Measurements from ENCODE around the gene FCRL5. TPM values are rescaled to one million over a fixed set of nuclear protein-coding genes. Genes with fewer than 3 reads are reported as not detected.

FCRL5 gene
- total RNA-seq, 4 donors from 2014 or later, result 0.15 to 1.2 TPM; not detected in 2

DNA sequence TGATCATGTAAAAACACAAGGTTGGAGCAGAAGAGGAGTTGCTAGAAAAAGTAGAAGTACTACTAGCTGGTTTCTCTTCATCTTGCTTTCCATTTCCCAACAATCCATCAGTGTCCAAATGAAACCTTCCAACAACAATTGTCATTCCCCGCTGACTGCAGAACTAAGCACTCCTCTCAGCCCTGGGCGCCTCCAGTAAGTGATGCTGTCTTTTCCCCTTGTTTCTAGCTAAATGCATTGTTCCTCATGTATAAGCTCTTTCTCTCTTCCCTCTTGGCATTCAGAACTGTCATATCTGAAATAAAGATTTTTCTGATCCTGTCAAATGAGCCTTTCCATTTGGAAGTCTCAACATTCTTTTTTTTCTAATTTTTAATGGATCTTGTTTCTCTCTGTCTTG lies 68.7 kb downstream of the FCRL5 start:
- H3K27ac ChIP-seq, result no peak overlapping the region
- H3K4me3 ChIP-seq (replicated peaks in 1 of 3), result no peak overlapping the region
- H3K9me3 ChIP-seq, result no peaks in the 10 kb centered on the region
- intact Hi-C loops (cut with DNase I), result no loop called here
- no peaks in the 10 kb centered on the region for H3K36me3 ChIP-seq
- no peaks in the 10 kb centered on the region for H3K27me3 ChIP-seq
- WGBS, 2 donors, result 93 to 94% methylated on average over 2 of the region's 2 CpGs
- H3K4me1 ChIP-seq, result no peaks in the 10 kb centered on the region
- DNase-seq, result no peak
- TF ChIP-seq, protein P1, sequence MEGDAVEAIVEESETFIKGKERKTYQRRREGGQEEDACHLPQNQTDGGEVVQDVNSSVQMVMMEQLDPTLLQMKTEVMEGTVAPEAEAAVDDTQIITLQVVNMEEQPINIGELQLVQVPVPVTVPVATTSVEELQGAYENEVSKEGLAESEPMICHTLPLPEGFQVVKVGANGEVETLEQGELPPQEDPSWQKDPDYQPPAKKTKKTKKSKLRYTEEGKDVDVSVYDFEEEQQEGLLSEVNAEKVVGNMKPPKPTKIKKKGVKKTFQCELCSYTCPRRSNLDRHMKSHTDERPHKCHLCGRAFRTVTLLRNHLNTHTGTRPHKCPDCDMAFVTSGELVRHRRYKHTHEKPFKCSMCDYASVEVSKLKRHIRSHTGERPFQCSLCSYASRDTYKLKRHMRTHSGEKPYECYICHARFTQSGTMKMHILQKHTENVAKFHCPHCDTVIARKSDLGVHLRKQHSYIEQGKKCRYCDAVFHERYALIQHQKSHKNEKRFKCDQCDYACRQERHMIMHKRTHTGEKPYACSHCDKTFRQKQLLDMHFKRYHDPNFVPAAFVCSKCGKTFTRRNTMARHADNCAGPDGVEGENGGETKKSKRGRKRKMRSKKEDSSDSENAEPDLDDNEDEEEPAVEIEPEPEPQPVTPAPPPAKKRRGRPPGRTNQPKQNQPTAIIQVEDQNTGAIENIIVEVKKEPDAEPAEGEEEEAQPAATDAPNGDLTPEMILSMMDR (IDR thresholded peaks at IDR 0.05), result no peak
- TF ChIP-seq POLR2A (IDR thresholded peaks at IDR 0.05), result no peak

- H3K4me3 ChIP-seq (replicated peaks in 1 of 3), result no peak overlapping the region
- no peaks in the 10 kb centered on the region for H3K9me3 ChIP-seq
- H3K27me3 ChIP-seq, result no peaks in the 10 kb centered on the region
- no peak overlapping the region for H3K27ac ChIP-seq
- intact Hi-C loops (cut with DNase I), result no loop called here
- DNase-seq, result no peak
- H3K4me1 ChIP-seq, result no peaks in the 10 kb centered on the region
- WGBS, 2 donors, result 55 to 92% methylated on average over 2 of the region's 2 CpGs
- no peak for TF ChIP-seq POLR2A (IDR thresholded peaks at IDR 0.05)
- TF ChIP-seq, protein P1 (IDR thresholded peaks at IDR 0.05), result no peak
- no peaks in the 10 kb centered on the region for H3K36me3 ChIP-seq
These were observed 69.6 kb downstream of the FCRL5 start for GRCh38 chr1:157482717-157483116.

DNA sequence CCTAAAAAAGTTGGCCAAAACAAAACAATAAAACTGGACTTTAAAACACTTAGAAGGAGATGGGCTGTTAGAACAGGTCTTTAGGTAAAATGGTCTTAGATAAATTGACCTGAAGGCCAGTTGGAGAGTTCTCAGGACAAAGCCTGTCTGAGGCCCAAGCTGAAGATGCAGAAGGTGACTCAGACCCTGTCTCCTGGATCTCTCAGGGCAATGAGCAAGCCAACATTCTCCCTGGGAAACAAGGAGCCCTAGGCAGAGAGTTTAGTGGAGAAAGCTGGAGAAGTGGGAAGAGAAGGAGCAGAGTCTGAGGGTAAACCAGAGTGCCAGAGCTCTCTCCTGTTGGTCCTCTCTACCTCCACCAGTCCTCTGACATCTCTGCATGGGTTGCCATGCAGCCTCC lies 70.1 kb downstream of the FCRL5 start:
- no peaks in the 10 kb centered on the region for H3K9me3 ChIP-seq
- no peak overlapping the region for H3K4me3 ChIP-seq (replicated peaks in 1 of 3)
- H3K27me3 ChIP-seq, result no peaks in the 10 kb centered on the region
- no peak for TF ChIP-seq POLR2A (IDR thresholded peaks at IDR 0.05)
- TF ChIP-seq, protein P1 (IDR thresholded peaks at IDR 0.05), result no peak
- no peaks in the 10 kb centered on the region for H3K4me1 ChIP-seq
- no peak for DNase-seq
- intact Hi-C loops (cut with DNase I), result no loop called here
- H3K36me3 ChIP-seq, result no peaks in the 10 kb centered on the region
- no peak overlapping the region for H3K27ac ChIP-seq

DNA sequence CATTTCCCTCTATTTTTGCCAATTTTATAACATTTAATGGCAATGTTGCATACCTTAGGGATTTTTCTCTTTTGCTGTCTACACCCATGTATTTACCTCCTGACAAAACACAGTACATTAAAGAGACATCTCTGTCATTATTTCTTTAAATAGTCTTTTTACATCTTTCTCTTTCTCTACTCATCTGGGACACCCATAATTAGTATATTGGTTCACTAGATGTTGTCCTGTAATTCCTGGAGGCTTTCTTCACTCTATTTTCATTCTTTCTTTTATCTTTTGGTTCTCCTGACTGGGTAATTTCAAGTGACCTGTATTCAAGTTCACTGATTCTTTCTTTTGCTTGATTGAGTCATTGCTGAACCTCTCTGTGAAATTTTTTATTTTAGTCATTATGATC lies 74.3 kb downstream of the FCRL5 start:
- Histone ChIP-seq H3K4me1 (no peaks in the 10 kb centered on the region), H3K27me3 (no peaks in the 10 kb centered on the region), H3K9me3 (no peaks in the 10 kb centered on the region), H3K27ac (no peak overlapping the region), H3K4me3 (replicated peaks in 1 of 3) (no peak overlapping the region), H3K36me3 (no peaks in the 10 kb centered on the region)
- DNase-seq, result no peak
- intact Hi-C loops (cut with DNase I), result no loop called here
- no peak for TF ChIP-seq POLR2A (IDR thresholded peaks at IDR 0.05)
- TF ChIP-seq, protein P1 (IDR thresholded peaks at IDR 0.05), result no peak

DNA sequence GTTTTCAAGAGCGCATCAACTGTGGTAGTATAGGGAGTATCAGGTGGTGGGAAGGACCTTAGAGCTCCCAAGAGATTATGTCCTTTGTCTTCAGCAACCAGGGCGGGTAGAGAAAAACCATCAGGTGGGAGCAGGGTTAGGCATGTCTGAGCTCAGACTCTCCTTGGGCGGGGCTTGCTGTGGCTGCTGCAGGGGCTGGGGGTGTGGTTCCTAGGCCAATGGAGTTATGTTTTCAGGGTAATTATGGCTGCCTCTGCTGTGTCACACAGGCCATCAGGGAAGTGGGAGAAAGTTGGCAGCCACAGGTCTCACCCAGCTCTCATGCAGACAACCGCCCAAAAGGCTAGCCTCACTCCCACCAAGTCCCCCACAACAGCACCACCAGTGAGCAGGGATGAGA lies 74.9 kb downstream of the FCRL5 start:
- Histone ChIP-seq H3K36me3 (no peaks in the 10 kb centered on the region), H3K27ac (no peak overlapping the region), H3K9me3 (no peaks in the 10 kb centered on the region), H3K4me3 (replicated peaks in 1 of 3) (no peak overlapping the region), H3K4me1 (no peaks in the 10 kb centered on the region), H3K27me3 (no peaks in the 10 kb centered on the region)
- WGBS, 2 donors, result 88 to 94% methylated on average over 3 to 4 of the region's 4 CpGs
- TF ChIP-seq POLR2A (IDR thresholded peaks at IDR 0.05), result no peak
- TF ChIP-seq, protein P1 (IDR thresholded peaks at IDR 0.05), result no peak
- intact Hi-C loops (cut with DNase I), result no loop called here
- no peak for DNase-seq
